PFSK-1 (cell line): ENCODE measurements around the gene ISG20.

Source experiments
- FOXP2 ChIP-seq: optimal IDR thresholded peaks from 2 replicates; pipeline ENCODE3; 2011; ENCODE audit warnings: borderline replicate concordance, control low read depth, inconsistent platforms; ENCODE audit not compliant: insufficient read depth; ENCODE audit errors: extremely low read length, extremely low read depth
- POLR2AphosphoS5 ChIP-seq: IDR thresholded peaks from 2 replicates; pipeline ENCODE4 v1.6.1; 2012; ENCODE audit warnings: low read depth, mild to moderate bottlenecking, control low read depth, low read length, moderate library complexity
- REST ChIP-seq, 2 experiments: IDR thresholded peaks; 2 replicates each; pipeline versions ENCODE4 v1.6.1 to v1.8.0; 2011 to 2012; ENCODE audit warnings: low read depth in 2 of 2, low read length in 2 of 2, control low read depth in 1 of 2, inconsistent platforms in 1 of 2, mild to moderate bottlenecking in 1 of 2, moderate library complexity in 1 of 2; ENCODE audit not compliant: insufficient read depth in 1 of 2
- SIN3A ChIP-seq: IDR thresholded peaks from 2 replicates; pipeline ENCODE4 v1.6.1; 2012; ENCODE audit warnings: mild to moderate bottlenecking, low read length, moderate library complexity, borderline replicate concordance; ENCODE audit not compliant: insufficient read depth
- TAF1 ChIP-seq: IDR thresholded peaks from 2 replicates; pipeline ENCODE4 v1.6.1; 2012; ENCODE audit warnings: low read length, control low read depth, borderline replicate concordance; ENCODE audit not compliant: insufficient read depth

ISG20 gene

GRCh38 chr15:88661761-88662556 is 23.1 kb downstream of the ISG20 start:
- no peak for TF ChIP-seq FOXP2
- TF ChIP-seq TAF1 = no peak
- no peak for TF ChIP-seq POLR2AphosphoS5
- no peak for TF ChIP-seq REST (IDR thresholded peaks at IDR 0.05; ENCODE audit: insufficient read depth in 1 of 2, low read depth in 2 of 2, low read length in 2 of 2)
- TF ChIP-seq SIN3A = no peak

- no peak for TF ChIP-seq POLR2AphosphoS5
Observed at GRCh38 chr15:88663141-88663621, 24.4 kb downstream of the ISG20 start.

GRCh38 chr15:88664151-88664778 is 25.4 kb downstream of the ISG20 start:
- no peak for TF ChIP-seq TAF1
- TF ChIP-seq REST (IDR thresholded peaks at IDR 0.05; ENCODE audit: insufficient read depth in 1 of 2, low read depth in 2 of 2, low read length in 2 of 2) = no peak
- TF ChIP-seq POLR2AphosphoS5 = no peak
- no peak for TF ChIP-seq SIN3A
- no peak for TF ChIP-seq FOXP2

- TF ChIP-seq FOXP2 (no peak), REST (IDR thresholded peaks at IDR 0.05; ENCODE audit: insufficient read depth in 1 of 2, low read depth in 2 of 2, low read length in 2 of 2) (no peak), TAF1 (no peak), POLR2AphosphoS5 (no peak), SIN3A (no peak)
Observed at GRCh38 chr15:88674661-88675060, 35.8 kb downstream of the ISG20 start.

- TF ChIP-seq SIN3A (no peak), TAF1 (no peak), FOXP2 (no peak)
Observed at GRCh38 chr15:88678755-88679154, 39.9 kb downstream of the ISG20 start.

GRCh38 chr15:88680241-88681001 is 41.6 kb downstream of the ISG20 start:
- TF ChIP-seq TAF1 (no peak), FOXP2 (no peak)
